ENCODE measurements around the gene TWSG1.
"Not testable (repeated sequence)": the region's sequence is repeated elsewhere in the genome, so short reads cannot be mapped to it uniquely, and the experiment has no call there.

The TWSG1 gene

GRCh38 chr18:9428862-9429661, 94.5 kb downstream of the TWSG1 start:
- DNase-seq = no peak

- DNase-seq = peak; percentile 63
Observed at GRCh38 chr18:9429662-9429993, 95.1 kb downstream of the TWSG1 start.

- not testable (repeated sequence) for DNase-seq
Observed at GRCh38 chr18:9430315-9430714, 95.7 kb downstream of the TWSG1 start.

GRCh38 chr18:9431296-9431695, 96.7 kb downstream of the TWSG1 start:
- no peak for DNase-seq

- not testable (repeated sequence) for DNase-seq
Observed at GRCh38 chr18:9433122-9433521, 98.5 kb downstream of the TWSG1 start.

- DNase-seq = peak; percentile 23
Observed at GRCh38 chr18:9433671-9434121, 99.1 kb downstream of the TWSG1 start.

GRCh38 chr18:9434122-9434701, 99.6 kb downstream of the TWSG1 start:
- DNase-seq = no peak

GRCh38 chr18:9435041-9435440, 100.5 kb downstream of the TWSG1 start:
- no peak for DNase-seq

- DNase-seq = no peak
Observed at GRCh38 chr18:9436206-9436929, 101.8 kb downstream of the TWSG1 start.

- peak; percentile 81 for DNase-seq
Observed at GRCh38 chr18:9437021-9437437, 102.5 kb downstream of the TWSG1 start.

- no peak for DNase-seq
Observed at GRCh38 chr18:9437672-9438071, 103.1 kb downstream of the TWSG1 start.

- DNase-seq = no peak
Observed at GRCh38 chr18:9441061-9441460, 106.5 kb downstream of the TWSG1 start.

GRCh38 chr18:9444549-9444948, 110.0 kb downstream of the TWSG1 start:
- no peak for DNase-seq

GRCh38 chr18:9446839-9447238, 112.3 kb downstream of the TWSG1 start:
- DNase-seq = no peak

- no peak for DNase-seq
Observed at GRCh38 chr18:9447334-9447733, 112.8 kb downstream of the TWSG1 start.

- no peak for DNase-seq
Observed at GRCh38 chr18:9449600-9450414, 115.2 kb downstream of the TWSG1 start.

GRCh38 chr18:9450920-9451319, 116.3 kb downstream of the TWSG1 start:
- DNase-seq = not testable (repeated sequence)
